BE2C (cell line): ENCODE measurements around the gene HOXC9.

Experiments used
- DNase-seq: peaks from one replicate; pipeline ENCODE4 v3.0.0-alpha.2; 2020
- H3K27me3 ChIP-seq: fragments of 250-450 bp; sonication (Bioruptor Pico); 2 replicates; pipeline ENCODE4 v1.5.1; 2020; ENCODE audit warnings: mild to moderate bottlenecking
- H3K36me3 ChIP-seq: fragments of 250-450 bp; sonication (Bioruptor Pico); 2 replicates; pipeline ENCODE4 v1.5.1; 2020; ENCODE audit warnings: mild to moderate bottlenecking
- H3K4me1 ChIP-seq: fragments of 250-450 bp; sonication (Bioruptor Pico); 2 replicates; pipeline ENCODE4 v1.5.1; 2020
- H3K4me3 ChIP-seq: 2 replicates; pipeline ENCODE4 v1.5.1; 2011; ENCODE audit warnings: low read depth, low read length
- H3K9me3 ChIP-seq: fragments of 250-450 bp; sonication (Bioruptor Pico); 2 replicates; pipeline ENCODE4 v1.5.1; 2020
- CTCF ChIP-seq: IDR thresholded peaks from 2 replicates; pipeline ENCODE4 v1.5.1; 2012; ENCODE audit warnings: mild to moderate bottlenecking, low read depth, low read length

The HOXC9 gene

DNA sequence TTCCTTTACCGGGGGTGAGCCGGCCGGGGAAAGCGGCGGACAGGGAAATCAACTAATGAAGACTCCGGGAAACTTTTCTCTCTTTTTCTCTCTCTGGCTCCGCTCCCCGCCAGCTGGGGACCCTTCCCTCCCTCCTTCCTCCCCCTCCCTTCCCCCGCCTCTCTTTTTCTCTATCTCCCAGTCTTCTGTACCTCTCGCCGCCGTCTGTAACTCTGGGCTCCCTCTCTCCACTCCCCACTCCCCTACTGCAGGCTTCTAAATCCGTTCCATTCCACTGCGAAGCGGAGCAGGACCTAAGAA is 33.9 kb upstream of the HOXC9 start:
- TF ChIP-seq CTCF = no peak
- Histone ChIP-seq H3K4me3 (peak overlapping the region; percentile 77), H3K9me3 (no peaks in the 10 kb centered on the region), H3K27me3 (peaks cover 41% of the 10 kb centered on the region), H3K36me3 (no peaks in the 10 kb centered on the region), H3K4me1 (peaks cover 33% of the 10 kb centered on the region)
- DNase-seq = no peak

DNA sequence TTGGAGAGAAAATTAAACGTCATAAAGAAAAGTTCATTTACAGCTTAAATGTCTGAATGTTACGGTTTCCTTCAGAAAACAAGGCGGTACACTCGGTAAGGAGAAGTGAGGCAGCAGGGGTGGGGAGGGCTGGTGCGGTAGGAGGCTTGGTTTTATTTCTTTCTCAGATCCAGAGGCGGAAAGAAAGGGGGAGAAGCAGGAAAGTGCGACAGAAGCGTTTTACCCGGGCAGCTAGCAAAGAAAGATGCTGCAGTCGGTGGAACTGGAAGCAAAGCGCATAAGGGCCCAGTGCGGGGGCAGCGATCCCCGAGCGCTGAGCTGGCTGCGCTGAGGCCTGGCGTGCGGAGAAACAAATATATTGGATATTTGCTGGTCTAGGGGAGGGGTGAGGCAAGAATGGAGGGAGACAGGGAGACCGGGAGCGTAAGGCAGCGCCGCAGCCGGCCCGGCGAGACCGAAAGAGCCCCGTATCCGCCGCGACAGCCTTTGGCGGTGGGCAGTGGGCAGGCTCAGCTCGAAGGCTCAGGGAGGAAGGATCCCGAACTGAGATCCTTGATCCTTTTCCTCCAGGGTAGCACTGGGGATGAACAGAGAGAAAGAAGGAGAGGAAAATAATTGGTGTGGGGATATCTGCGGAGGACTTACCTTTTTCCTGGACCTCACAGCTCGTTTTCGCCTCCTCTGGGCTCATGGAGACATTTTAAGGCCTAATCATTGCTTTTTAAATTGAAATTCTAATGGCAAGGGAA is 33.4 kb upstream of the HOXC9 start:
- H3K4me1 ChIP-seq = peaks cover 33% of the 10 kb centered on the region
- H3K4me3 ChIP-seq = peak overlapping the region; percentile 77
- no peak for TF ChIP-seq CTCF
- no peaks in the 10 kb centered on the region for H3K36me3 ChIP-seq
- H3K27me3 ChIP-seq = peaks cover 36% of the 10 kb centered on the region
- no peak for DNase-seq
- H3K9me3 ChIP-seq = no peaks in the 10 kb centered on the region

DNA sequence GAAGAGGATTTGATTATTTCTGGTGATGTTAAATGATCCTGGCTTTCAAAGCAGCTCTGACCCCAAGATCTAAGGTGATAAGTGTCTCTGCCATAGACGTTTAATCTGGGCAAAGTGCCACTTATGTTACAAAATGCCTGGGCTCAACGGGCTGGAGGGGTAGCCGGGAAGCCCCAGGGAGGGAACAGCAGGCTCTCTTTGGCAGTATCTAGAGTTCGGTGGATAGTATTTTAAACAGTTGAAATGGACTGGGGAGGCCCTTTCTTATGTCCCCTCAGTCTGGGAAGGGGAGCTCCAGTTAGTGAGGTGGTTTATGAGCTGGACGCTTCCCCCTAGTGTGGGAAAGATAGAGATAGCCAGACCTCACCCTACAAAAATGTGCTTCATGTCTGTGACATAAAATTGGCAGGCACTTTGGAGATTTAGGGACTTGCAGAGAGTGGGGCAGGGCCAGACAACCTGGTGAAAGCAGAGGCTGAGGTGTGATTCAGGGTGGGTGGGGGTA is 32.5 kb upstream of the HOXC9 start:
- Histone ChIP-seq H3K4me1 (peaks cover 35% of the 10 kb centered on the region), H3K9me3 (no peaks in the 10 kb centered on the region), H3K36me3 (no peaks in the 10 kb centered on the region), H3K4me3 (peak overlapping the region; percentile 77), H3K27me3 (peaks cover 32% of the 10 kb centered on the region)
- no peak for TF ChIP-seq CTCF
- no peak for DNase-seq

- DNase-seq = peak; percentile 52
- peaks cover 32% of the 10 kb centered on the region for H3K27me3 ChIP-seq
- no peak for TF ChIP-seq CTCF
- peaks cover 35% of the 10 kb centered on the region for H3K4me1 ChIP-seq
- H3K9me3 ChIP-seq = no peaks in the 10 kb centered on the region
- H3K4me3 ChIP-seq = peak overlapping the region; percentile 77
- H3K36me3 ChIP-seq = no peaks in the 10 kb centered on the region
These were observed 31.5 kb upstream of the HOXC9 start for GRCh38 chr12:53968214-53969127.

DNA sequence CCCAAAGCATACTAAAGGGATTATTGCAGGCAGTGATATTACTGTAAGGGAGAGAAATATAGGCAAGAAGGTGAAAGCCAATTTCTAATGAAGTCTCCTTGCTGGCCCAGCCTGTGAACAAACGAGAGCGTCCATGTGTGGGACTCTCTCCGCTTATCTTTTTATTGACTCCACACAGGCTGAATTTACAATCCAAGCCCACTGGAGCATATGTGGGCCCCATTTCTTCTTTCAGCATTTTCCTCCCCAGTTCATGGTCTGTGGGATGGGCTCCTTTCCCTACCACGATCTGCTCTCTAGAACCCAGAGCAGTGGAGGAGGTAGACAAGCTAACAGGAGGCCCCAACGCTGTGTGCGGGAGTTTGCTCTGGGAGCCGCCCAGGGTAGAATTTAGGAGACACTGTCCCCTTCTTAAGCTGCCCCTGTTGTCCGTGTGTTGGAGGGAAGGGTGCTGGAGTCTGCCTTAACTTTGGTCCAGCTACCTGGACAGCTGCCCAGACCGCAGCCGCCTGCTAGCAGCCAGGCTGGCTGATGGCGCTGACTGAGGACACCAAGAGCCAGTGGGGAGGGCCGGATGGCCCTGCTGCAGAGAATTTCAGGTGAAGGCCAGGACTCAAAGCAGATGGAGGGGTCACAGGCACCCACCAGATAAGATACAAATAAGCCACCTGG is 30.2 kb upstream of the HOXC9 start:
- H3K9me3 ChIP-seq = no peaks in the 10 kb centered on the region
- H3K27me3 ChIP-seq = peaks cover 32% of the 10 kb centered on the region
- DNase-seq = no peak
- H3K4me3 ChIP-seq = no peak overlapping the region
- H3K36me3 ChIP-seq = no peaks in the 10 kb centered on the region
- TF ChIP-seq CTCF = no peak
- peaks cover 31% of the 10 kb centered on the region for H3K4me1 ChIP-seq
